H9 (cell line): ENCODE measurements around the gene SERPINA9. TPM values are rescaled to one million over a fixed set of nuclear protein-coding genes. Genes with fewer than 3 reads are reported as not detected.

ENCODE experiments used
- DNase-seq: peaks from one replicate; pipeline ENCODE4 v3.0.0-alpha.2; 2017
- H2AFZ ChIP-seq: one replicate; pipeline ENCODE4 v1.6.1; 2013; ENCODE audit warnings: mild to moderate bottlenecking, low read length, control low read depth, moderate library complexity
- H2AK5ac ChIP-seq: 2 replicates; pipeline ENCODE4 v1.6.1; 2013; ENCODE audit warnings: low read length, control low read depth, mixed read lengths; ENCODE audit not compliant: insufficient read length
- H2BK120ac ChIP-seq: one replicate; pipeline ENCODE4 v1.6.1; 2013; ENCODE audit warnings: low read depth, mild to moderate bottlenecking, low read length, control low read depth, inconsistent platforms; ENCODE audit not compliant: poor library complexity, severe bottlenecking
- H2BK12ac ChIP-seq: 2 replicates; pipeline ENCODE4 v1.6.1; 2013; ENCODE audit warnings: low read length, control low read depth, mixed read lengths, low read depth; ENCODE audit not compliant: insufficient read length
- H2BK15ac ChIP-seq: 2 replicates; pipeline ENCODE4 v1.6.1; 2013; ENCODE audit warnings: low read depth, low read length, control low read depth
- H2BK20ac ChIP-seq: one replicate; pipeline ENCODE4 v1.6.1; 2013; ENCODE audit warnings: low read depth, mild to moderate bottlenecking, low read length, control low read depth, inconsistent platforms; ENCODE audit not compliant: poor library complexity, severe bottlenecking
- H2BK5ac ChIP-seq: 2 replicates; pipeline ENCODE4 v1.6.1; 2013; ENCODE audit warnings: low read length, control low read depth, mixed read lengths; ENCODE audit not compliant: insufficient read length
- H3K14ac ChIP-seq: 2 replicates; pipeline ENCODE4 v1.6.1; 2013; ENCODE audit warnings: low read length, control low read depth; ENCODE audit not compliant: insufficient read depth
- H3K18ac ChIP-seq: 2 replicates; pipeline ENCODE4 v1.6.1; 2013; ENCODE audit warnings: low read depth, mild to moderate bottlenecking, mixed read lengths, low read length, control low read depth; ENCODE audit not compliant: insufficient read length
- H3K23ac ChIP-seq: 2 replicates; pipeline ENCODE4 v1.6.1; 2013; ENCODE audit warnings: low read length, control low read depth, mixed read lengths, low read depth; ENCODE audit not compliant: insufficient read length
- H3K23me2 ChIP-seq: 2 replicates; pipeline ENCODE4 v1.6.1; 2013; ENCODE audit warnings: low read depth, mild to moderate bottlenecking, mixed read lengths, low read length, control low read depth; ENCODE audit not compliant: insufficient read length, poor library complexity, severe bottlenecking
- H3K27ac ChIP-seq: 2 replicates; pipeline ENCODE4 v1.5.1; 2013; ENCODE audit warnings: low read length, control low read depth, mixed read lengths, low read depth; ENCODE audit not compliant: insufficient read length
- H3K27me3 ChIP-seq: 2 replicates; pipeline ENCODE4 v1.6.1; 2013; ENCODE audit warnings: low read length, control low read depth, inconsistent platforms; ENCODE audit not compliant: insufficient read depth
- H3K4ac ChIP-seq: 2 replicates; pipeline ENCODE4 v1.6.1; 2013; ENCODE audit warnings: low read depth, mild to moderate bottlenecking, control low read depth, inconsistent platforms, low read length, moderate library complexity
- H3K4me1 ChIP-seq: 2 replicates; pipeline ENCODE4 v1.6.1; 2013; ENCODE audit warnings: low read length, control low read depth, inconsistent platforms; ENCODE audit not compliant: insufficient read depth
- H3K4me2 ChIP-seq: 2 replicates; pipeline ENCODE4 v1.6.1; 2013; ENCODE audit warnings: low read length, control low read depth, mixed read lengths; ENCODE audit not compliant: insufficient read length, insufficient read depth
- H3K56ac ChIP-seq: 2 replicates; pipeline ENCODE4 v1.6.1; 2013; ENCODE audit warnings: low read depth, mild to moderate bottlenecking, mixed read lengths, low read length, control low read depth; ENCODE audit not compliant: insufficient read length
- H3K79me1 ChIP-seq: 2 replicates; pipeline ENCODE4 v1.6.1; 2013; ENCODE audit warnings: low read depth, mild to moderate bottlenecking, moderate library complexity, low read length, control low read depth, inconsistent platforms; ENCODE audit not compliant: insufficient read depth, poor library complexity, severe bottlenecking
- H3K79me2 ChIP-seq: 2 replicates; pipeline ENCODE4 v1.6.1; 2013; ENCODE audit warnings: low read length, control low read depth, inconsistent platforms; ENCODE audit not compliant: insufficient read depth
- H3K9ac ChIP-seq: 2 replicates; pipeline ENCODE4 v1.6.1; 2013; ENCODE audit warnings: low read length, control low read depth, mixed read lengths; ENCODE audit not compliant: insufficient read length; ENCODE audit errors: extremely low read depth
- H3K9me3 ChIP-seq: one replicate; pipeline ENCODE4 v1.6.1; 2013; ENCODE audit warnings: low read depth, low read length, inconsistent platforms; ENCODE audit not compliant: control insufficient read depth
- H3T11ph ChIP-seq: one replicate; pipeline ENCODE4 v1.6.1; 2013; ENCODE audit warnings: mild to moderate bottlenecking, low read length, control low read depth, inconsistent platforms
- H4K20me1 ChIP-seq: one replicate; pipeline ENCODE4 v1.6.1; 2013; ENCODE audit not compliant: control insufficient read depth, insufficient read length, insufficient read depth
- H4K5ac ChIP-seq: 2 replicates; pipeline ENCODE4 v1.6.1; 2013; ENCODE audit warnings: low read depth, mild to moderate bottlenecking, mixed read lengths, low read length, control low read depth; ENCODE audit not compliant: insufficient read length
- H4K8ac ChIP-seq: replicated peaks from 2 replicates; pipeline ENCODE4 v1.6.1; 2013; ENCODE audit warnings: low read length, control low read depth, mixed read lengths, low read depth; ENCODE audit not compliant: insufficient read length
- H4K91ac ChIP-seq: 2 replicates; pipeline ENCODE4 v1.6.1; 2013; ENCODE audit warnings: low read depth, mild to moderate bottlenecking, moderate library complexity, mixed read lengths, low read length, control low read depth; ENCODE audit not compliant: insufficient read length
- H3K27ac Mint-ChIP-seq, 3 experiments: 2 replicates in 2 of 3; 3 replicates in 1 of 3; pipeline ENCODE4 v1.8.0; 2020 to 2021; ENCODE audit warnings: mixed read lengths in 3 of 3, mild to moderate bottlenecking in 1 of 3, moderate library complexity in 1 of 3
- H3K27me3 Mint-ChIP-seq: 2 replicates; pipeline ENCODE4 v1.8.0; 2021; ENCODE audit warnings: low read depth, mild to moderate bottlenecking, moderate library complexity, mixed read lengths
- H3K36me3 Mint-ChIP-seq, 3 experiments: 2 replicates in 2 of 3; 3 replicates in 1 of 3; pipeline ENCODE4 v1.8.0; 2020 to 2021; ENCODE audit warnings: low read depth in 3 of 3, mixed read lengths in 3 of 3; ENCODE audit not compliant: insufficient read depth in 1 of 3
- H3K4me1 Mint-ChIP-seq, 2 experiments: 2 replicates each; pipeline ENCODE4 v1.8.0; 2020; ENCODE audit warnings: mixed read lengths in 2 of 2
- H3K4me3 Mint-ChIP-seq, 2 experiments: 2 replicates in 1 of 2; 3 replicates in 1 of 2; pipeline ENCODE4 v1.8.0; 2020 to 2021; ENCODE audit warnings: mild to moderate bottlenecking in 2 of 2, mixed read lengths in 2 of 2, moderate library complexity in 1 of 2
- H3K9me3 Mint-ChIP-seq, 2 experiments: 2 replicates in 1 of 2; 3 replicates in 1 of 2; pipeline ENCODE4 v1.8.0; 2020; ENCODE audit warnings: mild to moderate bottlenecking in 2 of 2, mixed read lengths in 2 of 2, moderate library complexity in 1 of 2
- CTCF ChIP-seq: fragments of 200-600 bp; sonication (generic); conservative IDR thresholded peaks from 3 replicates; pipeline ENCODE4 v1.8.0; 2021; ENCODE audit warnings: antibody characterized with exemption, mild to moderate bottlenecking
- WGBS: extraction: QIAGEN DNeasy Blood & Tissue Kit; methylation state at CpG from one replicate; pipeline ENCODE4 v1.1.7; 2013; ENCODE audit warnings: missing lambda C conversion rate, low lambda C conversion rate, mixed read lengths; ENCODE audit not compliant: insufficient read length; ENCODE audit errors: extremely low coverage; 5-methylcytosine and 5-hydroxymethylcytosine counted together
- total RNA-seq: library from RNA; stranded (reverse); gene quantifications from 2 replicates; pipeline ENCODE4 v1.2.1, GENCODE V29; 2021

SERPINA9 gene
- total RNA-seq, 1 experiment from 2014 or later, result not detected

- no peak overlapping the region for H3K9ac ChIP-seq
- H3K9me3 Mint-ChIP-seq, result peaks cover 9 to 11% of the 10 kb centered on the region in 2 experiments
- no peak overlapping the region for H4K8ac ChIP-seq
- H2BK15ac ChIP-seq, result no peak overlapping the region
- no peak overlapping the region for H3K4me2 ChIP-seq
- H4K5ac ChIP-seq, result no peak overlapping the region
- H3K23me2 ChIP-seq, result no peaks in the 10 kb centered on the region
- peaks cover 8% of the 10 kb centered on the region; the same call in 1 of the 2 replicates for H3K4me1 ChIP-seq
- peaks cover 14 to 23% of the 10 kb centered on the region in 2 experiments for H3K4me1 Mint-ChIP-seq
- no peak for TF ChIP-seq CTCF
- H3K36me3 Mint-ChIP-seq, result peaks cover 0 to 15% (median 2%) of the 10 kb centered on the region in 3 experiments; a peak in 4 of 7 replicates
- no peak overlapping the region for H3K23ac ChIP-seq
- no peaks in the 10 kb centered on the region for H4K20me1 ChIP-seq
- H2AK5ac ChIP-seq, result no peak overlapping the region
- H3K56ac ChIP-seq, result no peak overlapping the region
- no CpG with 5 or more reads among the region's 7 CpGs for WGBS
- H2BK5ac ChIP-seq, result no peak overlapping the region
- DNase-seq, result no peak
- no peak overlapping the region for H3T11ph ChIP-seq
- H3K27me3 Mint-ChIP-seq, result peaks cover 13% of the 10 kb centered on the region
- H3K79me2 ChIP-seq, result no peaks in the 10 kb centered on the region
- no peaks in the 10 kb centered on the region for H3K9me3 ChIP-seq
- H3K4ac ChIP-seq, result no peak overlapping the region
- no peak overlapping the region for H3K18ac ChIP-seq
- H2BK20ac ChIP-seq, result no peak overlapping the region
- H3K4me3 Mint-ChIP-seq, result no peak overlapping the region
- H3K14ac ChIP-seq, result no peak overlapping the region
- H3K79me1 ChIP-seq, result no peaks in the 10 kb centered on the region
- peak overlapping the region in 2 of 3 experiments; percentile 36 to 82; a peak in 3 of 7 replicates for H3K27ac Mint-ChIP-seq
- no peak overlapping the region for H2AFZ ChIP-seq
- H3K27me3 ChIP-seq, result no peaks in the 10 kb centered on the region
- H2BK120ac ChIP-seq, result no peak overlapping the region
- H2BK12ac ChIP-seq, result no peak overlapping the region
- H3K27ac ChIP-seq, result no peak overlapping the region
- no peak overlapping the region for H4K91ac ChIP-seq
Observed at GRCh38 chr14:94517641-94518257, 41.8 kb upstream of the SERPINA9 start.
